Limb (tissue), 2 donors: ENCODE data around the gene FGF18.
"Not testable (repeated sequence)": the region's sequence is repeated elsewhere in the genome, so short reads cannot be mapped to it uniquely, and the experiment has no call there.

ENCODE experiments used
- DNase-seq, 2 donors: peaks; one replicate each; pipeline ENCODE4 v3.0.0-alpha.2; 2016; ENCODE audit errors: extremely low spot score in 2 of 2

Gene FGF18

GRCh38 chr5:171418982-171419687 lies at the start of gene FGF18:
Gene FGF18, plus strand, starts transcription at chr5:171419647. Its CDS starts 553 bp downstream, at chr5:171420200.
- peak; percentile 42 to 81 for DNase-seq

GRCh38 chr5:171369898-171370297 lies 49.5 kb upstream of the FGF18 start:
- DNase-seq, result no peak

GRCh38 chr5:171370881-171371280 lies 48.6 kb upstream of the FGF18 start:
- DNase-seq, result not testable (repeated sequence)

GRCh38 chr5:171371326-171371725 lies 48.1 kb upstream of the FGF18 start:
- no peak for DNase-seq

- DNase-seq, result no peak
These were observed 39.5 kb upstream of the FGF18 start for GRCh38 chr5:171379961-171380360.

GRCh38 chr5:171384416-171384815 lies 35.0 kb upstream of the FGF18 start:
- not testable (repeated sequence) for DNase-seq

GRCh38 chr5:171384999-171385398 lies 34.4 kb upstream of the FGF18 start:
- DNase-seq, result not testable (repeated sequence)

GRCh38 chr5:171386006-171386671 lies 33.3 kb upstream of the FGF18 start:
- no peak for DNase-seq

GRCh38 chr5:171386861-171387344 lies 32.5 kb upstream of the FGF18 start:
- no peak for DNase-seq

- DNase-seq, result peak; percentile 99 to 100
These were observed 32.0 kb upstream of the FGF18 start, which contains the start of gene NPM1 for GRCh38 chr5:171387345-171387969. Gene NPM1, plus strand, starts transcription at chr5:171387849. Its CDS starts 100 bp downstream, at chr5:171387949.

GRCh38 chr5:171387970-171388815 lies 31.3 kb upstream of the FGF18 start:
- DNase-seq, result peak; percentile 47 to 92

- DNase-seq, result no peak
These were observed 30.7 kb upstream of the FGF18 start for GRCh38 chr5:171388816-171389168.

- no peak for DNase-seq
These were observed 28.4 kb upstream of the FGF18 start for GRCh38 chr5:171390883-171391677.

GRCh38 chr5:171391996-171392577 lies 27.4 kb upstream of the FGF18 start:
- no peak for DNase-seq

- no peak for DNase-seq
These were observed 26.8 kb upstream of the FGF18 start for GRCh38 chr5:171392585-171393159.

GRCh38 chr5:171395042-171395441 lies 24.4 kb upstream of the FGF18 start:
- DNase-seq, result no peak

GRCh38 chr5:171396583-171396982 lies 22.9 kb upstream of the FGF18 start:
- DNase-seq, result not testable (repeated sequence)

GRCh38 chr5:171397190-171397589 lies 22.3 kb upstream of the FGF18 start:
- DNase-seq, result no peak

- no peak for DNase-seq
These were observed 21.8 kb upstream of the FGF18 start for GRCh38 chr5:171397599-171397998.

GRCh38 chr5:171398660-171399059 lies 20.8 kb upstream of the FGF18 start:
- not testable (repeated sequence) for DNase-seq
